Dermis microvascular lymphatic vessel endothelial cell (primary cell): Measurements from ENCODE around the gene EMX1. TPM values are rescaled to one million over a fixed set of nuclear protein-coding genes. Genes with fewer than 3 reads are reported as not detected.

Experiments used
- DNase-seq, 2 donors: peaks; one replicate each; pipeline versions ENCODE4 v3.0.0 to v3.0.0-alpha.2; 2010; ENCODE audit warnings: low read depth in 2 of 2
- total RNA-seq: library from RNA; depleted of rRNA; stranded (reverse); fragments of >200 nt; gene quantifications from 2 replicates; pipeline ENCODE4 v1.2.1, GENCODE V29; 2014

EMX1 gene
- not detected in 2 replicates for total RNA-seq

- no peak for DNase-seq
Measured at GRCh38 chr2:72917138-72917876, at the start of gene EMX1. EMX1 (plus strand) TSS chr2:72917519; CDS start chr2:72917853, 334 bp downstream.

- DNase-seq, result no peak
Measured at GRCh38 chr2:72871060-72871459, 46.3 kb upstream of the EMX1 start.

- no peak for DNase-seq
Measured at GRCh38 chr2:72871880-72872279, 45.4 kb upstream of the EMX1 start.

GRCh38 chr2:72883356-72883962, 33.9 kb upstream of the EMX1 start:
- DNase-seq, result peak; percentile 9 to 55

- DNase-seq, result no peak
Measured at GRCh38 chr2:72886505-72887031, 30.8 kb upstream of the EMX1 start.

GRCh38 chr2:72887032-72887739, 30.1 kb upstream of the EMX1 start, which contains the start of gene SPR:
SPR (plus strand) TSS chr2:72887408; CDS start chr2:72887433, 25 bp downstream.
- DNase-seq, result peak; percentile 16 to 73

- DNase-seq, result peak; percentile 72 to 87
Measured at GRCh38 chr2:72887740-72888437, 29.4 kb upstream of the EMX1 start.

- DNase-seq, result no peak
Measured at GRCh38 chr2:72888438-72889202, 28.7 kb upstream of the EMX1 start.

GRCh38 chr2:72889991-72890390, 27.3 kb upstream of the EMX1 start:
- no peak for DNase-seq

GRCh38 chr2:72891091-72891818, 26.1 kb upstream of the EMX1 start:
- DNase-seq, result peak in 1 of 2 donors; percentile 16

- DNase-seq, result peak; percentile 40 to 77
Measured at GRCh38 chr2:72892506-72893173, 24.7 kb upstream of the EMX1 start.

GRCh38 chr2:72893594-72894319, 23.6 kb upstream of the EMX1 start:
- peak; percentile 44 to 80 for DNase-seq

- no peak for DNase-seq
Measured at GRCh38 chr2:72894514-72894913, 22.8 kb upstream of the EMX1 start.

GRCh38 chr2:72895154-72895553, 22.2 kb upstream of the EMX1 start:
- no peak for DNase-seq

GRCh38 chr2:72895759-72896281, 21.5 kb upstream of the EMX1 start:
- DNase-seq, result peak; percentile 6 to 42

GRCh38 chr2:72896446-72896845, 20.9 kb upstream of the EMX1 start:
- no peak for DNase-seq

- no peak for DNase-seq
Measured at GRCh38 chr2:72897785-72898584, 19.3 kb upstream of the EMX1 start.

GRCh38 chr2:72898585-72898906, 18.8 kb upstream of the EMX1 start:
- DNase-seq, result no peak
